ENCODE results near the gene MMP17.

DNA sequence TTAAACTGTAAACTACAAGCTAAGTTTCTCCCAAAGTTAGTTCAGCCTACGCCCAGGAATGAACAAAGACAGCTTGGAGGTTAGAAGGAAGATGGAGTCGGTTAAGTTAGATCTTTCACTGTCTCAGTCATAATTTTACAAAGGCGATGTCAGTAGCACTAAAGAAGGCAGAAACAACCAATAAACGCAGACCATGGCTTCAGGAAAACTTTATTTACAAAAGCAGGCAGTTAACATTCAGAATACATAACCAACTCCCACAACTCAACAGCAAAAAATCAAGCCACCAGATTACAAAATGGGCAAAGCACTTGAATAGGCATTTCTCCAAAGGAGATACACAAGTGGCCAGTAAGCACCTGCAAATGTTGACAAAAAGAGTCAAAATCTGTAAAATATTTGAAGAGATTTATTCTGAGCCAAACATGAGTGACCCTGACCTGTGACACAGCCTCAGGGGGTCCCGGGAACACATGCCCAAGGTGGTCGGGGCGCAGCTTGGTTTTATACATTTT lies 57.4 kb downstream of the MMP17 start:
- TF ChIP-seq CREM (IDR thresholded peaks at IDR 0.05; ENCODE audit: low read depth) (no peak), CTCF (IDR thresholded peaks at IDR 0.05 in 2 of 3, conservative IDR thresholded peaks at IDR 0.05 in 1 of 3; ENCODE audit: control insufficient read depth in 2 of 3, extremely low read depth in 1 of 3, insufficient read depth in 1 of 3, low read depth in 3 of 3, low read length in 3 of 3) (no peak), SMARCA5 (IDR thresholded peaks at IDR 0.05) (no peak), CEBPB (IDR thresholded peaks at IDR 0.05; ENCODE audit: borderline replicate concordance in 1 of 2, low read depth in 2 of 2, low read length in 2 of 2) (no peak), JUND (IDR thresholded peaks at IDR 0.05; ENCODE audit: low read depth, low read length) (no peak)

All from GM12878 (cell line).